DMS79 treated with DMSO at 0.1 percent for 48 hours (cell line): ENCODE measurements around the gene PLIN5.
"Not testable (repeated sequence)": the region's sequence is repeated elsewhere in the genome, so short reads cannot be mapped to it uniquely, and the experiment has no call there.

Experiments
- DNase-seq: peaks from one replicate; lab custom pipeline; 2025; lab: John Stamatoyannopoulos, UW

PLIN5 gene

DNA sequence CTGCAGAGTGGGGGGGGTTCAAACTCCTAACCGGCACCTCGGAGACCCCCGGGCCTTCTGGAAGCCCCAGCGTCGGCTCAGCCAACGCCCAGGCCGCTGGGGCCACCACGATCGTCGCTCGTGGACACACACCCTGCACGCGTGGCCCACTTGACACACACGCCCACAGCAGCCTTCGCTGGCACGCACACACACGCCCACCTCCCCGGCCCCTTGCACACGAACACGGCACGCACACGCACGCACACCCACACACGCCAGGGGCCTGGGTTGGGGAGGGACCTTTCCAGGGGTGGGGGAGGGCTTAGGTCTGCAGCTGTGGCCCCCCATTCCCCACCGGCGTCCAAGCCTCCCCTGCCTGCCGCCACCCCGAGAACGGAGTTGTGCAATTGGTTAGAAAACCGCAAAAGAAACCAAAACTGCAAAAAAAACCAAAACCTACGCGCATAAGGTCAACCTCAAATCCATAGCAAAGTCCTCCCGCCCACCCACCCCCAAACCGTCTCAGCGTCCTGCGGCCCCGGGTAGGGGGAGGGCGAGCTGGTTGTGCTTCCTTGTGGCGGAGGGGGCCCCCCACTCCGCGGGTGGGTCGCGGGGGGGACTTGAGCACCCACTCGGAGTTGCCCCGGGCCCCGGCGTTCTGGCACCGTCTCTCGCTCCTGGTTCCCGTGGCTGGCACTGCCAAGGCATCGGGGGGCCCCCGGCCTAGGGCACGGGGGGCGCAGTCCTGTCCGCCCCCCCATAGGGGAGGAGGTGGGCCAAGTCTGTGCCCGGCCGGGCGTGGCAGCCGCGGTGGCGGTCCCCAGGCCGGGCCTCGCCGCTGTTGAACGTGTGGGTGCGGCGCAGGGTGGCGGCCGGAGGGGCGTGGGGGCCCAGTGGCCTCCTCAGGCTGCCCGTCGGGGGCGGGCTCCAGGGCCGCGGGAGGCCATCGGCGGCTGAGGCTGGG, 8.1 kb upstream of the PLIN5 start:
- no peak for DNase-seq

DNA sequence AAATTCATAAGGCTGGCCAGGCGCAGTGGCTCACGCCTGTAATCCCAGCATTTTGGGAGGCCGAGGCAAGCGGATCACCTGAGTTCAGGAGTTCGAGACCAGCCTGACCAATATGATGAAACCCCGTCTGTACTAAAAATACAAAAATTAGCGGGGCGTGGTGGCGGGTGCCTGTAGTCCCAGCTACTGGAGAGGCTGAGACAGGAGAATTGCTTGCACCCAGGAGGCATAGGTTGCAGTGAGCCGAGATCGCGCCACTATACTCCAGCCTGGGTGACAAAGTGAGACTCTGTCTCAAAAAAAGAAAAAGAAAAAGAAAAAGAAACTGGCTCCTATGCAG, 6.8 kb upstream of the PLIN5 start:
- DNase-seq = not testable (repeated sequence)

DNA sequence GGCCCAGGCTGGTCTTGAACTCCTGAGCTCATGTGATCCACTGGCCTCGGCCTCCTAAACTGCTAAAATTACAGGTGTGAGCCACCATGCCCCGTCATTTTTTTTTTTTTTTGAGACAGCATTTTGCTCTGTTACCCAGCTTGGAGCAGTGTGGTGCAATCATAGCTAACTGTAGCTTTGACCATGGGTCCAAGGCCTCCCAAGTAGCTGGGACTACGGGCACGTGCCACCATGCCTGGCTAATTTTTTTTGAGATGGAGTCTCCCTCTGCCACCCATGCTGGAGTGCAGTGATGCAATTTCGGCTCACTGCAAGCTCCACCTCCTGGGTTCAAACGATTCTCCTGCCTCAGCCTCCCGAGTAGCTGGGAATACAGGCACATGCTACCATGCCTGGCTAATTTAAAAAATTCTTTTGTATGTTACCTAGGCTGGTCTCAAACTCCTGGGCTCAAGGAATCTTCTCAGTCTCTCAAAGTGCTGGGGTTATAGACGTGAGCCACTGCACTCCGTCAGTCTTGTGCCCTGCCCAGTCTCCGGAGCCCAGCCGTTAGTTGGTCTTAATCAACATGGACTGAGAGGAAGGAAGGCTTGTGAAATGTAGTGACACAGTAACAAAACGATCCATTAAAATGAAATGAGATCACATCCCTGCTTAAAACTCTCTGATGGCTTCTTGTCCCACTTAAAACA, 6.2 kb upstream of the PLIN5 start:
- DNase-seq = no peak

DNA sequence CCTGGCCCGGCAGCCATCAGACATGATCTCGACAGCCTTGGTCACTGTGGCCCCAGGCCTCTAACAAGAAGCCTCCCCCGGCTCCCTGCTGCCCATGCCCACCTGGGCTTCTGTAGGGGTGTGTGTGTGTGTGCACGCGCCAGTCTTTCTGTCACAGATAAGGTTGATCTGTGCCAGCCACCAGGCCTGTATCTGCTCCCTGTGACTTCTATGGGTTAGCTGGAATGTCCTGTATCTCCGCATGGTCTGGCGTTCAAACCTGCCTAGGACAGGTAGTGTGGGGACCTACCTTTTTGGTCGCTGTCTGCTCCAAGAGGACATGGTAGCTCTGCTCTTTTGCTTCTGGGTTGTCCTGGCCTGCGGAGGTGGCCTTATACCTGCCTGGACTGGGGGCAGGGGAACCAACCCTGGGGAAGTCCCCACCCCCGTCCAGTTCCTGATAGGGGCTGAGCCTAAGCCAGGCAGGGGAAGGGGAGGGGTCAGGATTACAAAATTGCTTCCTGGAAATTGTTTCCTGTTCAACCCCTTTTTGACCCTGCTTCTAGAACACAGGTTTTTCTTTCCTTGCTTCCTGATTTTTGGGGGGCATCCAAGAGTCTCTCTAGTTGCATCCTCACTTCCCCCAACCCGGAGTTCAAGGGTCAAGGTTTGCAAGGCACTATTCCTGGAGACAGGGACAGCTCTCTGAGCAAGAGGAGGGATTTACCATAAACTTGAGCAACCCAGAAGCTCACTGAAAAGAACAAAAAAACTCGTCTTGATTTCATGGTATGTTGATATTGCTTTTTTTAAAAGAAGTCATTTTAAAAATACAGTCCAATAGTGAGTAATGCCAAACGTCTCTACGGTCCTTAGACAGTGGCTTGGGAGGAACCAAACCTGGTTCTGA, 4.9 kb upstream of the PLIN5 start, which contains the start of gene LRG1:
TSS of gene LRG1 (minus strand) at position 344 of the 889 bp plus-strand sequence. CDS start at position 321, 23 bp downstream.
- DNase-seq = no peak

DNA sequence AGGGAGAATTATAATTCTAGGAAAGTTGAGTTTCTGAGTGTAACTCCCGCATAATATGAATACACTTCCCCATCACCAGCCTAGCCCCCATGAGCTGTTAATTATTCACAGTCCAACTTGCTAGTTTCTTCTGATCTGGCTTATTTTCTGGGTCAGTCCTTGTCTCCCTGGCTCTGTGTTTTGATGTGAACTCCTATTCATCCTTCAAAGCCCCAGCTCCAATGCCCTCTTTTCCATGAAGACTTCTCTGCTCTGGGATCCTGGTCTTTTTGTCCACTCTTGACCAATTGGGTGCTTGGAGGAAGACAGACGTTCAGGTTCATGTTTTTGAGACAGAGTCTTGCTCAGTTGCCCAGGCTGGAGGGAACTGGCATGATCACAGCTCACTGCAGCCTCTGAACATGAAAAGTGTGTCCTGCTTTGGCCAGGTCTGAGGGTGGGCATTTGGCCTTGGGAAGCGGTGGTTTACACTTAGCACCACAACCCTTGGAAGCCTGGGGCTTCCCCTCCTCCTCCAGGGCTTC, 4.2 kb upstream of the PLIN5 start:
- no peak for DNase-seq

DNA sequence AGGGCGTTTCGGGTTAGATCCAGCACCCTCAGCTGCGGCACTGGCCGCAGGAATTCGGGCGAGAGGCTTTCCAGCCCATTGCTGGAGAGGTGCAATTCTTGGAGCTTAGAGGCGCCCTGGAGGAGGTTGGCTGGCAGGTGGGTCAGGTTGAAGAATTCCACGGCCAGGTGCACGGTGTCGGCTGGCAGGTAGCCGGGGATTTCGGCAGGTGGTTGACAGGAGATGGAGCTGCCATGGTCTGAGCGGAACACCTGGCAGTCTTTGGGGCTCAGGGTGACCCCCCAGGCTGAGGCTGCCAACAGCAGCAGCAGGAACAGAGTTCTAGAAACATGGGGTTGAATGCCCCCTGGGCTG, 3.6 kb upstream of the PLIN5 start:
- DNase-seq = peak; percentile 84

DNA sequence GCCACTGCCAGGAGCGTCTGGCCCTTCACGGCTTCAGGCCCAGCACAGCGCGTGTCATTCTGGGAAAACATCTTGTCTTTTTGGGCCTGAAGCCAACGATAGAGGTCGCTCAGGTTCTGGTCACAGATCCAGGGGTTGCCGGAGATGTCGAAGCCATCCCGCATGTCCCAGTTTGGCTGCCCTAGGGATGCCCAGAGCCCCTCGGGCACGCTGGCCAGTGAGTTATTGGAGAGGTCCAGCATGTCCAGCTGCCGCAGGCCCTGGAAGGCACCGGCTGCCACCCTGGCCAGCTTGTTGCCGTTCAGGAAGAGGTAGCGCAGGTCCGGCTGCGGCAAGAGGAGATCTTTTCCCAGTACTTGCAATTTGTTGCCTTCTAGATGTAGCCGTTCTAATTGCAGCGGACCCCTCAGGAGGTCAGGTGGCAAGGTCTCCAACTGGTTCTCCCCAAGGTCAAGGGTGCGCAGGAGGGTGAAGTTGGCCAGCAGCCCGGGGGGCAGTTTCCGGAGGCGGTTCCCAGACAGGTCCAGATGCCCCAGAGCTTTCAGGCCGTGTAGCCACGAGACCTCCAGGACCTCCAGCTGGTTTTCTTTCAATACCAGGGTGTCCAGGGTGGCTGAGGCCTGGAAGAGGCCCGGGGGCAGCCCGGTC, 3.1 kb upstream of the PLIN5 start:
- peak; percentile 57 for DNase-seq

DNA sequence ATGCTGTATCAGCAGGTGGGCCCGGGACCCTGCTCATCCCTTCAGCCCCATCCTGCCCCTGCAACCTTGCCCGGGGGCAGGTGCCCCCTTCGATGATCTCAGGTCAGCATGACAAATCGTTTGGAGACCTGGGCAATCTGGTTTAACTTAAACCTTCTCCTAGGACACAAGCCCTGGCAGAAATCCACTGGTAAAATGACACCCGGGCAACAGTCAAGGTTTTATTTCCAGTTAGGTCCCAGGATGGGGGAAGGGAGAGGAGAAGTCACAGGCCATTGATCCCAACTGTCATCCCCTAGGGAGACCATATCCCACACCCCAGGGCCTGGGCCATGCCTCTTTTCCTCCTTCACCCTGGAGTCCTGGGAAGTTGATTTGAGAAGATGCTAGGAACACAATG, 1.8 kb upstream of the PLIN5 start:
- DNase-seq = peak; percentile 12

DNA sequence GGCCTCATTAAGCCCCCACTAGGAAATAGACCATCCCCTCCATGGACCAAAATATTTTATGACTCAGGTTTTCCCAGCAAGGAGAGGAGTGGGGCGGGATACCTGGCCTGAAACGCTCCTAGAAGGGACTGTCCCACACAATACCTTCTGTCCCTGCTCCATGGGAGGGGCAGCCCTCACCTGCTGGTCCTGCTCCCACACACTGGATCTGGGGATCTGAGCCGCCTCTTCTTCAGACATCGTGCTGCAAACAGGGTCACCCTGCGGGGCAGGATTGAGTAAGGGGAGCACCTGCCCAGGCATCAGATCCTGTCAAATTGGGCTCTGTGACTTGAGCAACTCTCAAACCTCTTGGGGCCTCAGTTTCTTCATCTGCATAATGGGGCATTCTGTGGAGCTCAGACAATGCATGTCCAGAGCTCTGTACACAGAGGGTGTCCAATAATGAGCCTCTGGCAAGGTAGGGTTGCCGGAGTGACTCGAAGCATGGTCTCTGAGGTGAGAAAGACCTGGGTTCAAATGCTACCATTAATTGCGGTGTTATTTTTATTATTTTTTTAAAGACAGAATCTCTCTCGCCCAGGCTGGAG, 1.1 kb downstream of the PLIN5 start:
- DNase-seq = no peak

DNA sequence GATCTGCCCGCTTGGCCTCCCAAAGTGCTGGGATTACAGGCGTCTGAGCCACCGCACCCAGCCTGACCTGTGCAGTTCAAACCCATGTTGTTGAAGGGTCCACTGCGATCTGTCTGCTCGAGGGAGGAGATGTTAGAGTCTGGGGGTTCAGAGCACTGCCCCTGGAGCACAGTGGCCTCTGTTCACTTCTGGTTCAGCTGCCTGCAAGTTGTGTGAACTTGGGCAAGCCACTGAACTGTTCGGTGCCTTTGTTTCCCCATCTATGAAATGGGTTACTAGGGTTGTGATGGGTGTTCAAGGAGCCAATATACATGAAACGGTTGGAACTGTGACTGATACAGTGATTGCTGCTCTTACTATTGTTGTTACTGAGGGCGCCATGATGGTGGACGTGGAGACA, 1.7 kb downstream of the PLIN5 start:
- no peak for DNase-seq

DNA sequence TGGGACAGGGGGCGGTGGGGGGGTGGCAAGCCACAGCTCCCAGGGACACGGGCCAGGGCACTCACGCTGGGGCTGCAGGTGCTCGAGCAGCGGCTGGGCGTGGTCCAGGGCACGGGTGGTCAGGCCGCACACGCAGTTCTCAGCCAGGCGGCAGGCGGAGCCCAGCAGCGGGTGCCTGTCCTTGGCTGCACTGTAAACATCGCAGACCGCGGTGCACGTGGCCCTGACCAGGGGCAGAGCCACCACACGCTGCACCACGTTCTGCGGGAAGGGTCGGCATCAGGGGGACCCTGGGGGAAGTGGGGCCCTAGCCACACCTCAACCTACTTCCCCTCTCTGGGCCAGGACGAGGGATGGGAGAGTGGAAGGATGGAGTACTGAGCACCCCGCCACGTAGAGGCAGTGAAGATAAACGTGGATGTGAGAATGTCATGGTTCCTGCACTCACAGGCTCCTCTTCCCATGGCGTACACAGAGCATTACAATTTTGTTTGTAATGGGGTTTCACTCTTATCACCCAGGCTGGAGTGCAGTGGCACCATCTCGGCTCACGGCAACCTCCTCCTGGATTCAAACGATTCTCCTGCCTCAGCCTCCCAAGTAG, 3.4 kb downstream of the PLIN5 start:
- DNase-seq = peak; percentile 6

DNA sequence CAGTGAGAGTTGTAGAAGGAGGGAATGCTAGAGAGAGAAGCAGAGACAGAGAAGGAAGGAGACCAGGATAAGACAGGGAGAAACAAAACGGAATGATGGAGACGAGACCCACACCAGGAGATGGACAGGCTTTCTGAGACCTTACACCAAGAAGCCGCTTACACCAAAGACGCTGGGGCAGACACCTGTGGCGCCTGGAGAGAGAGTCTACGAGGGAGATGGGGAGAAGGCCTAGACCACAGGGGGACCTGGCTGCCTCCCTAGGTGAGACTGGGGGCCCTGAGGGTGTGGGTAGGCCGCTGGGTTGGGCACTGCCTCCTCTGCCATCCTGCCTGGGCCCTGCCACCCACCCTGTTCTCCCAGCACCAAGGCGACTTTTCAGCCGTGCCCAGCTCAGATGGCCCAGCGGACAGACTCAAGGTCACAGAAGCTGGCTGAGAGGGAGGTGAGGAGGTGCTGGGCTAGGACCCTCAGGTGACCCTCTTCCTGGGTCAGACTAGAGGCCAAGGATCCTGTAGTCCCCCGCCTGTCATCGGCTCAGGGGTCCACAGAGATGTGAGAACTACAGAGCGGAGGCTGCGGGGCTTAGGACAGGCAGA, 5.0 kb downstream of the PLIN5 start:
- DNase-seq = no peak

DNA sequence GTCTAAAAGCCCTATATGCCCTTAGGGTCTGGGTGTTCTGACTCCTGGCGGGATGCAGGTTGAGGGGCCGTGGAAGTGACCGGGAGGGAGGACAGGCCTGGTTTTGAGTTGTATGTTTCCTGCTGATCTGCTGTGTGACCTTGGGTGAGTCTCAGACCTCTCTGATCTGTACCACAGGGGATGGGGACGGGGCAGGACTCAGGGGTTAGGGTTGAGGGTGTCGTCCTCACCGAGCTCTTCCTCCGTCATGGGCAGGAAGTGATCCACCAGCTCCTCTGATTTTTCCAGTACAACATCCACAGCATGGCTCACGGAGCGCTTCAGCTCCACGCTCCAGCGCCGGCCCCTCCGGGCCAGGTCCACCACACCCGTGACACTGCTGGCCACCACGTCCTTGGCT, 6.2 kb downstream of the PLIN5 start:
- no peak for DNase-seq

DNA sequence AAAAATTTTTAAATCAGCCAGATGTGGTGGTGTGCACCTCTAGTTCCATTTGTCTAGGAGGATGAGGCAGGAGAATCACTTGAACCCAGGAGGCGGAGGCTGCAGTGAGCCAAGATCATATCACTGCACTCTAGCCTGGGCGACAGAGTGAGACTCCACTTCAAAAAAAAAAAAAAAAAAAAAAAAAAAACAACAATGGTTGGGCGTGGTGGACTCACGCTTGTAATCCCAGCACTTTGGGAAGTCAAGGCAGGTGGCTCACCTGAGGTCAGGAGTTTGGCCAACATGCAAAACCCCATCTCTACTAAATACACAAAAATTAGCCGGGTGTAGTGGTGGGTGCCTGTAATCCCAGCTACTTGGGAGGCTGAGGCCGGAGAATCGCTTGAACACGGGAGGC, 7.6 kb downstream of the PLIN5 start:
- DNase-seq = not testable (repeated sequence)

DNA sequence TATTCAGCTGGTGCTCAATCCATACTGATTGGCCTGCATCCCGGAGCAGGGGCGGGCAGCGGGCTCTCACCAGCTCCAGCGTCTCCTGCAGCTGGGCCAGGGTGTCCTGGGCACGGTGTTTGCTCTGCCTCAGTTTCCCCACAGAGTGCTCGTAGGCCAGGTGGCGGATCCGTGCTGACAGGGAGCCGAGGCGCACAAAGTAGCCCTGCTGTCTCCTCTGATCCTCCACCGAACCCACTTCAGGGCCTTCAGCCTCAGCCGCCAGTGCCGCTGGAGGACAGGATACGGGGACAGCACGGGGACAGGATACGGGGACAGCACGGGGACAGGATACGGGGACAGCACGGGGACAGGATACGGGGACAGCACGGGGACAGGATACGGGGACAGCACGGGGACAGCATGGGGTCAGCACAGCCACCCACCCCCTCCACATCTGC, 9.4 kb downstream of the PLIN5 start:
- no peak for DNase-seq

DNA sequence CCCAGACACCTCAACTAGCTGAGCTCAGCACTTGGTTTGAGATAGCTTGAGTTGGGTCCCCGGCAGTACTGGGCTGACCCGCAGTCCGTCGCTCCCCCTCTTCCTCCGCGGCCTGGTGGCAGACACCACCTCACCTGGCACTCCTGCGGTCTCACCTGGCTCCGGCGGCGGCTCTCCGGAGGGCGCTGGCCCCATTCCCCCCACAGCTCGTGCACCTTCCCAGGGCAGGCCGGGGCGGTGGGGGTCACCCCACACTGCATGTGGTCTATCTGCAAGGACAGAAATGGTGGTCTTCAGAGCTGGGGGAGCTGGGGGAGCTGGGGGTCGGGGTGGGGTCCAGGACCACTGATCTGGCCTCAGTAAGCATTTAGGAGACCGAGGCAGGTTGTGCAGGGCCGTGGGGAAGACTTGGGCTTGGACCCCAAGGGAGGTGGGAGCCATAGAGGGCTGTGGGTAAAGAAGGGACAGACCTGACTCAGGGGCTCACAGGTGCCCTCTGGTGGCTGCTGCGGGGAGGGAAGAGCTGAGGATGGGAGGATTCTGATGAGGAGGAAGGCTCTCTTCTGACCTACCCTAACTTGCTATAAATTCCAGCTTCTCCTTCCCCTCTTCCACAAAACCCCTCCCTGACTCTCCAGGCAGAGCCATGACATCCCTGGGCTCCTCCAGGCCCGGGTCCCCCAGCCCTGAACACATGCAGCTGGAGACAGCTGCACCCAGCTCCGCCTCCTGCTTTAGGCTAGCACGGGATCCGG, 10.0 kb downstream of the PLIN5 start:
- DNase-seq = no peak

DNA sequence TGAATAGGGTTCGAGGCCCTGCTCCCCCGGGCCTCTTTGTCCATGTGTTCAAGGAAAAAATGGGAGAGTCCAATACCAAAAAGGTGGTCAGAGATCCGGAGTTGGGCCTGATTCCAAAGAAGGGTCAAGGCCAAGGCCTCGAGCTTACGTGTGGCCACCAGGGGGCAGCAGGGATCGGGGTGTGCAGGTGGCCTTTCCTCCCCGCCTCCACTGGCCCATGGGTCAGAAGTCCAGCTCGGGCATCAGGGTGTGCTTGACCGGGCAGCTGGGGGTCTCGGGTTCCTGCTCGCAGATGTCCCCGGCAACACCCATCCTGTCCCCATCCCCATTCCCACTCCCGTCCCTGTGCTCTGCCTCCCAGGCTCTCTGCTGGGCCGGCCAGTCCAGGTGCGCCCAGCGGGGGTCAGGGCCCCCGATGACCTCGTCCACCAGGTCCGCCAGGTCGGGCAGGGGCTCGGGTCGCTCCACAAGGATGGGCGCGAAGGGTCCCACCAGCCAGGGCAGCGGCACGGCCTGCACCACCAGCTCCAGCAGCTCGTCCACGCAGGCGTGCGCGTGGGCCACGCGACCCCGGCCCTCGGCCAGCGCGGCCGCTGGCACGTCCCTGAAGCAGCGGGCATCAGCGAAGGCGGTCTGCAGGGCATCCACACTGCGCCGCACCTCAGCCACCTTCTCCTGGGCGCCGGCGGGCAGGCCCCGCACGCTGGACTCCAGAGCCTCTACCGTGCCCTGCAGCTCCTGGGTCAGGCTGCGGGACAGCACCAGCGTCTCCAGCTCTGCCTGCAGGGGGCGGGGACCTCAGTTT, 11.5 kb downstream of the PLIN5 start:
- DNase-seq = no peak

DNA sequence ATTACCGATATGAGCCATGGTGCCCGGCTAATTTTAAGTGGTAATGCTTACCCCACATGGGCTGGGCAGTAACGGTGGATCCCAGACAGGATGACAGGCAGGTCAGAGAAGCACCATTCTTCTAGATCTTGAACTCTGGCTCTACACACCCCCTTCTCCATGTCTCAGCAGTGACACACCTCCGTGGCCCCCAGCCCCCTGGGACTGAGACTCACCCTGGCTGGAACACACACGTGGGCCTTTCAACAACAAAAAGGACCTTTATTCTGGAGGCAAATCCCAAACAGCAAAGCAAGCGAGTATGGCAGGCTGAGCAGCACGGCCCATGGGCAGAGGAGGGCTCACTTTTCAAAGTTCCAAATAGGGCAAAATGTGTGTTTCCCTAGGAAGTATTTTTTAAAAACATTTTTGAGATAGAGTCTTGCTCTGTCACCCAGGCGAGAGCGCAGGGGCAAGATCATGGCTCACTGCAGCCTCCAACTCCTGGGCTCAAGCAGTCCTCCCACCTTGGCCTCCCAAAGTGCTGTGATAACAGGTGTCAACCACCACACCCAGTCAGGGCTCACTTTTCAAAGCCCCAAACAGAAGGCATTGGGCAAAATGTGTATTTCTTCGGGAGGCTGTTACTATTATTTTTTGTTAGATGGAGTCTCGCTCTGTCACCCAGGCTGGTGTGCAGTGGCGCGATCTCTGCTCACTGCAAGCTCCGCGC, 12.6 kb downstream of the PLIN5 start:
- DNase-seq = no peak
